ENCODE data around the gene TBXAS1. TPM values are rescaled to one million over a fixed set of nuclear protein-coding genes. Genes with fewer than 3 reads are reported as not detected.

Gene TBXAS1
- total and polyA plus RNA-seq, 8 donors, result 0.74 to 18.4 (median 2.2) TPM

GRCh38 chr7:139821349-139822105 lies 7.5 kb upstream of the TBXAS1 start:
- H3K36me3 ChIP-seq, result no peaks in the 10 kb centered on the region
- no peaks in the 10 kb centered on the region for H3K9me3 ChIP-seq
- intact Hi-C loops (cut with DNase I), result no loop called here
- ATAC-seq (no peak), FAIRE-seq (no peak), DNase-seq (no peak)
- TF ChIP-seq, protein P1, sequence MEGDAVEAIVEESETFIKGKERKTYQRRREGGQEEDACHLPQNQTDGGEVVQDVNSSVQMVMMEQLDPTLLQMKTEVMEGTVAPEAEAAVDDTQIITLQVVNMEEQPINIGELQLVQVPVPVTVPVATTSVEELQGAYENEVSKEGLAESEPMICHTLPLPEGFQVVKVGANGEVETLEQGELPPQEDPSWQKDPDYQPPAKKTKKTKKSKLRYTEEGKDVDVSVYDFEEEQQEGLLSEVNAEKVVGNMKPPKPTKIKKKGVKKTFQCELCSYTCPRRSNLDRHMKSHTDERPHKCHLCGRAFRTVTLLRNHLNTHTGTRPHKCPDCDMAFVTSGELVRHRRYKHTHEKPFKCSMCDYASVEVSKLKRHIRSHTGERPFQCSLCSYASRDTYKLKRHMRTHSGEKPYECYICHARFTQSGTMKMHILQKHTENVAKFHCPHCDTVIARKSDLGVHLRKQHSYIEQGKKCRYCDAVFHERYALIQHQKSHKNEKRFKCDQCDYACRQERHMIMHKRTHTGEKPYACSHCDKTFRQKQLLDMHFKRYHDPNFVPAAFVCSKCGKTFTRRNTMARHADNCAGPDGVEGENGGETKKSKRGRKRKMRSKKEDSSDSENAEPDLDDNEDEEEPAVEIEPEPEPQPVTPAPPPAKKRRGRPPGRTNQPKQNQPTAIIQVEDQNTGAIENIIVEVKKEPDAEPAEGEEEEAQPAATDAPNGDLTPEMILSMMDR (IDR thresholded peaks at IDR 0.05), result no peak
- no peaks in the 10 kb centered on the region for H3K27me3 ChIP-seq
- WGBS, 2 donors, result 55 to 67% methylated on average over 14 of the region's 14 CpGs
- H3K4me3 ChIP-seq, result no peak overlapping the region
- no peaks in the 10 kb centered on the region for H3K4me1 ChIP-seq
- no peak overlapping the region for H3K27ac ChIP-seq

- Histone ChIP-seq H3K36me3 (no peaks in the 10 kb centered on the region), H3K9me3 (no peaks in the 10 kb centered on the region), H3K4me1 (no peaks in the 10 kb centered on the region), H3K27me3 (no peaks in the 10 kb centered on the region), H3K4me3 (no peak overlapping the region), H3K27ac (no peak overlapping the region)
- FAIRE-seq, result no peak
- DNase-seq, result no peak
- intact Hi-C loops (cut with DNase I), result no loop called here
- no peak for ATAC-seq
- 90 to 94% methylated on average over 9 of the region's 9 CpGs for WGBS, 2 donors
- TF ChIP-seq, protein P1 (IDR thresholded peaks at IDR 0.05), result no peak
These were observed 6.2 kb upstream of the TBXAS1 start for GRCh38 chr7:139822855-139823254.

GRCh38 chr7:139823959-139824521 lies 5.0 kb upstream of the TBXAS1 start:
- WGBS, 2 donors, result 72 to 81% methylated on average over 8 of the region's 8 CpGs
- intact Hi-C loops (cut with DNase I), result no loop called here
- Histone ChIP-seq H3K27me3 (no peaks in the 10 kb centered on the region), H3K9me3 (no peaks in the 10 kb centered on the region), H3K4me3 (no peak overlapping the region), H3K27ac (no peak overlapping the region), H3K36me3 (no peaks in the 10 kb centered on the region), H3K4me1 (peaks cover 0 to 5% (median 3%) of the 10 kb centered on the region in 3 donors)
- TF ChIP-seq, protein P1 (IDR thresholded peaks at IDR 0.05), result no peak
- FAIRE-seq, result no peak
- ATAC-seq, result no peak
- no peak for DNase-seq

DNA sequence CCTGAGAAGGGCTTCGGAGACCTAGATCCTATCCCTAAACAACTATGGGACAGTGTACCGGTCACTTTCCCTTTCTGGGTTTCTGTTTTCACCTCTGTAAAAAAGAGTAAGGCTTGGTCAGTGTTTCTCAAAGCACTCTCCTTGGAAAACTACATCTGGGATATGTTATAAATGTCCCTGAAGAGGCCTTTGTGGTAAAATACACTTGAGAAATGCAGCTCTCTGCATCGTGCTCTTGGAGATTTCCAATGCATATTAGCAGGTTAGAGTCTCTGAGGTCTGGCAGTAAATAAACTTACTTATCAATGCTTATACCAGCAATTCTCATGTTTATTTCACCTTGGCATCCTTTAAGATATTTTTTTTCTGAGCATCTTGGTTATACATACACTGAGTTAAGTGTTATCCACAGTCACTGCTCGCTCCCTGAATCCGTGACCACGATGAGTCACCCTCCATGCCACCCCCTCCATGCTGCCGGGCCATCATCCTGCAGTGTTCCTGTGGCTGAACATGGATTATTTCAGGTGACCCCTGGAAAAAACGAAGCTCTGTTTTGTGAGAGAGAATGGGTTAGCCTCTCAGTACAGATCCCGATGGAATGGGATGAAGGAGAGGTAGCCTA lies 3.3 kb upstream of the TBXAS1 start:
- Histone ChIP-seq H3K36me3 (no peaks in the 10 kb centered on the region), H3K27ac (no peak overlapping the region), H3K4me1 (peaks cover 0 to 20% (median 18%) of the 10 kb centered on the region in 3 donors), H3K4me3 (no peak overlapping the region), H3K27me3 (no peaks in the 10 kb centered on the region), H3K9me3 (no peaks in the 10 kb centered on the region)
- ATAC-seq (no peak), FAIRE-seq (no peak), DNase-seq (no peak)
- 77 to 79% methylated on average over 9 of the region's 9 CpGs for WGBS, 2 donors
- TF ChIP-seq, protein P1 (IDR thresholded peaks at IDR 0.05), result no peak
- intact Hi-C loops (cut with DNase I), result no loop called here

- ATAC-seq (no peak), FAIRE-seq (no peak), DNase-seq (no peak)
- H3K9me3 ChIP-seq, result no peaks in the 10 kb centered on the region
- intact Hi-C loops (cut with DNase I), result no loop called here
- H3K4me1 ChIP-seq, result peaks cover 0 to 21% (median 18%) of the 10 kb centered on the region in 3 donors
- no peak overlapping the region for H3K4me3 ChIP-seq
- H3K27me3 ChIP-seq, result no peaks in the 10 kb centered on the region
- H3K36me3 ChIP-seq, result no peaks in the 10 kb centered on the region
- TF ChIP-seq, protein P1 (IDR thresholded peaks at IDR 0.05), result no peak
- no peak overlapping the region for H3K27ac ChIP-seq
These were observed 2.0 kb upstream of the TBXAS1 start for GRCh38 chr7:139827042-139827441.
